CD4-positive, alpha-beta T cell (primary cell): ENCODE results near the gene USP12. TPM values are rescaled to one million over a fixed set of nuclear protein-coding genes. Genes with fewer than 3 reads are reported as not detected.

Source experiments
- ATAC-seq: fragments of 200-7000 bp; cut with Tn5 transposase; one replicate; pipeline ENCODE4 v1.10.0; 2022; ENCODE audit warnings: mild to moderate bottlenecking; ENCODE audit not compliant: poor library complexity
- CTCF ChIA-PET: fragments of 350-600 bp; sonication (Branson Sonifier 250); formaldehyde crosslinking; loops from one replicate; lab custom pipeline; 2021; ENCODE audit warnings: antibody characterized with exemption, inconsistent platforms; lab: Charles Lee
- POLR2A ChIA-PET: fragments of 350-600 bp; sonication (Branson Sonifier 250); formaldehyde crosslinking; loops from one replicate; lab custom pipeline; 2021; ENCODE audit warnings: antibody characterized with exemption, inconsistent platforms; lab: Charles Lee
- DNase-seq, 14 experiments: peaks; one replicate each; pipeline ENCODE4 v3.0.0-alpha.2; 2013 to 2020; ENCODE audit warnings: mixed read lengths in 2 of 14
- H3K27ac ChIP-seq, 2 donors: one replicate each; pipeline versions ENCODE4 v1.5.1 to v1.7.0; 2013; ENCODE audit warnings: low read length in 2 of 2, low read depth in 1 of 2, mild to moderate bottlenecking in 1 of 2
- H3K27me3 ChIP-seq, 2 experiments: 1 replicate in 1 of 2; 2 replicates in 1 of 2; pipeline versions ENCODE4 v1.6.1 to v1.7.0; 2013; ENCODE audit warnings: low read length in 2 of 2, control low read depth in 1 of 2, mild to moderate bottlenecking in 1 of 2, moderate library complexity in 1 of 2; ENCODE audit not compliant: insufficient read depth in 2 of 2, control insufficient read depth in 1 of 2
- H3K36me3 ChIP-seq: one replicate; pipeline ENCODE4 v1.6.1; 2013; ENCODE audit warnings: low read length, control low read depth; ENCODE audit not compliant: insufficient read depth
- H3K4me1 ChIP-seq: one replicate; pipeline ENCODE4 v1.6.1; 2013; ENCODE audit warnings: low read length, control low read depth; ENCODE audit not compliant: insufficient read depth
- H3K4me3 ChIP-seq: one replicate; pipeline ENCODE4 v1.5.1; 2013; ENCODE audit warnings: mild to moderate bottlenecking, low read length, moderate library complexity
- H3K9me3 ChIP-seq, 2 experiments: 1 replicate in 1 of 2; 2 replicates in 1 of 2; pipeline versions ENCODE4 v1.6.1 to v1.7.0; 2013; ENCODE audit warnings: low read length in 2 of 2, mild to moderate bottlenecking in 2 of 2, control low read depth in 1 of 2, moderate library complexity in 1 of 2; ENCODE audit not compliant: control insufficient read depth in 1 of 2, insufficient read depth in 1 of 2
- H3K27ac Mint-ChIP-seq: one replicate; pipeline ENCODE4 v1.8.0; 2020; ENCODE audit warnings: mixed read lengths
- H3K27me3 Mint-ChIP-seq: one replicate; pipeline ENCODE4 v1.8.0; 2021; ENCODE audit warnings: mixed read lengths
- H3K36me3 Mint-ChIP-seq: one replicate; pipeline ENCODE4 v1.8.0; 2021; ENCODE audit warnings: low read depth, mixed read lengths
- H3K4me1 Mint-ChIP-seq: one replicate; pipeline ENCODE4 v1.8.0; 2021; ENCODE audit warnings: low read depth, mixed read lengths
- H3K4me3 Mint-ChIP-seq: one replicate; pipeline ENCODE4 v1.8.0; 2020; ENCODE audit warnings: mild to moderate bottlenecking, mixed read lengths
- H3K9me3 Mint-ChIP-seq: one replicate; pipeline ENCODE4 v1.8.0; 2020; ENCODE audit warnings: mixed read lengths
- CTCF ChIP-seq: fragments of 200-600 bp; IDR thresholded peaks from one replicate; pipeline ENCODE4 v1.8.0; 2022; ENCODE audit warnings: antibody characterized with exemption, mild to moderate bottlenecking
- intact Hi-C, 2 experiments: fragments of 100-400 bp; cut with DNase I in 1 of 2; cut with micrococcal nuclease in 1 of 2; formaldehyde crosslinking; loops; one replicate each; pipeline versions ENCODE4 v1.15.1 to v1.9.0; 2023 to 2025; cut with DNase I, micrococcal nuclease
- total RNA-seq, 174 experiments: library from RNA in 2 of 174; stranded (reverse) in 2 of 174; gene quantifications; one replicate each; pipeline ENCODE4 v1.2.3 and lab custom pipeline; 2021 to 2026

The USP12 gene
- total RNA-seq, 2 experiments from 2014 or later = 56.9 to 58.8 TPM

- Histone ChIP-seq H3K4me3 (no peak overlapping the region), H3K27me3 (peaks cover 0 to 7% of the 10 kb centered on the region in 2 experiments), H3K36me3 (no peaks in the 10 kb centered on the region), H3K27ac (no peak overlapping the region), H3K9me3 (no peaks in the 10 kb centered on the region), H3K4me1 (no peaks in the 10 kb centered on the region)
- Mint-ChIP-seq H3K27me3 (peaks cover 22% of the 10 kb centered on the region), H3K9me3 (no peaks in the 10 kb centered on the region), H3K4me1 (no peaks in the 10 kb centered on the region), H3K36me3 (no peaks in the 10 kb centered on the region), H3K27ac (no peak overlapping the region), H3K4me3 (no peak overlapping the region)
- ChIA-PET POLR2A (no interaction called here), CTCF (interaction anchor here (1.0 kb wide), 1 partner anchor 11 kb away, joined by 3 read pairs; no protein-coding TSS in a partner anchor)
- ATAC-seq = no peak
- no peak for TF ChIP-seq CTCF
- intact Hi-C loops = no loop called here
- DNase-seq = no peak
These were observed 148.9 kb downstream of the USP12 start for GRCh38 chr13:27022571-27023311.

DNA sequence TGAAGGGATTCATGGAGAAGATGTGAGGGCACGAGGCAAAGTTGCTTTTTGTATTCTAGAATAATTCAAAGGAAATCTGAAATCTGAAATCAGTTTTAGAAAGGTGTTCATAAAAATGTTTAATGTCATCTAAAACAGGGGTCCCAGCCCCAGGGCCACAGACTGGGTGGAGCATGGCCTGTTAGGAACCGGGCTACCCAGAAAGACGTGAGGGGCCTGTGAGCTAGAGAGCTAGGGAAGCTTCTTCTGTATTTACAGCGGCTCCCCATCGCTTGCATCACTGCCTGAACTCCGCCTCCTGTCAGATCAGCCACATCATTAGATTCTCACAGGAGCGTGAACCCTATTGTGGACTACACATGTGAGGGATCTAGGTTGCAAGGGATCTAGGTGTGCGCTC, 151.2 kb downstream of the USP12 start:
- Mint-ChIP-seq H3K27ac (no peak overlapping the region), H3K36me3 (no peaks in the 10 kb centered on the region), H3K4me3 (no peak overlapping the region), H3K27me3 (peaks cover 10% of the 10 kb centered on the region), H3K9me3 (no peaks in the 10 kb centered on the region), H3K4me1 (no peaks in the 10 kb centered on the region)
- H3K36me3 ChIP-seq = no peaks in the 10 kb centered on the region
- H3K4me3 ChIP-seq = no peak overlapping the region
- POLR2A ChIA-PET = no interaction called here
- no peak for DNase-seq
- no peaks in the 10 kb centered on the region for H3K9me3 ChIP-seq
- H3K4me1 ChIP-seq = no peaks in the 10 kb centered on the region
- no peak overlapping the region for H3K27ac ChIP-seq
- CTCF ChIA-PET = interaction anchor here (0.6 kb wide), 1 partner anchor 91 kb away, joined by 3 read pairs; no protein-coding TSS in a partner anchor
- ATAC-seq = no peak
- H3K27me3 ChIP-seq = no peaks in the 10 kb centered on the region
- TF ChIP-seq CTCF = no peak
- intact Hi-C loops = no loop called here

- H3K4me3 ChIP-seq = no peak overlapping the region
- no peaks in the 10 kb centered on the region for H3K36me3 ChIP-seq
- no peaks in the 10 kb centered on the region for H3K4me1 Mint-ChIP-seq
- no peaks in the 10 kb centered on the region for H3K36me3 Mint-ChIP-seq
- no peaks in the 10 kb centered on the region for H3K9me3 Mint-ChIP-seq
- H3K27me3 Mint-ChIP-seq = peaks cover 6% of the 10 kb centered on the region
- ChIA-PET POLR2A (no interaction called here), CTCF (no interaction called here)
- H3K4me1 ChIP-seq = no peaks in the 10 kb centered on the region
- H3K27me3 ChIP-seq = no peaks in the 10 kb centered on the region
- DNase-seq = no peak
- no peaks in the 10 kb centered on the region for H3K9me3 ChIP-seq
- no peak overlapping the region for H3K27ac Mint-ChIP-seq
- TF ChIP-seq CTCF = no peak
- no peak overlapping the region for H3K27ac ChIP-seq
- ATAC-seq = no peak
- no peak overlapping the region for H3K4me3 Mint-ChIP-seq
- intact Hi-C loops = no loop called here
These were observed 152.7 kb downstream of the USP12 start for GRCh38 chr13:27018882-27019281.
